Measurements from ENCODE around the gene CHRNA4. TPM values are rescaled to one million over a fixed set of nuclear protein-coding genes. Genes with fewer than 3 reads are reported as not detected.

Gene CHRNA4
- total RNA-seq, 3 donors from 2014 or later (not counting 1 experiment from before 2014, with no cell fraction given), result not detected

- 28% methylated on average over 38 of the region's 38 CpGs for WGBS (ENCODE audit: insufficient coverage)
- Histone ChIP-seq H3K36me3 (ENCODE audit: control insufficient read depth, insufficient read depth, low read length) (no peaks in the 10 kb centered on the region), H3K9me3 (ENCODE audit: control insufficient read depth, insufficient read depth, low read length) (no peaks in the 10 kb centered on the region), H3K4me3 (ENCODE audit: low read length) (no peak overlapping the region), H3K4me1 (ENCODE audit: control insufficient read depth, insufficient read depth, low read length) (no peaks in the 10 kb centered on the region), H3K27ac (ENCODE audit: low read length) (no peak overlapping the region), H3K27me3 (ENCODE audit: control insufficient read depth, insufficient read depth, low read length) (peaks cover 21% of the 10 kb centered on the region)
- no peak overlapping the region for H3K4me3 Mint-ChIP-seq
- H3K36me3 Mint-ChIP-seq, result no peaks in the 10 kb centered on the region
- intact Hi-C loops (cut with micrococcal nuclease), result no loop called here
- no peak overlapping the region for H3K27ac Mint-ChIP-seq
- ATAC-seq, result no peak
- H3K27me3 Mint-ChIP-seq (ENCODE audit: low read depth in 2 of 2), result peaks cover 5 to 9% of the 10 kb centered on the region in 2 donors
- H3K9me3 Mint-ChIP-seq, result no peaks in the 10 kb centered on the region
- no peak for DNase-seq
- TF ChIP-seq CTCF (IDR thresholded peaks at IDR 0.05), result no peak
- no peaks in the 10 kb centered on the region for H3K4me1 Mint-ChIP-seq
Measured at GRCh38 chr20:63359937-63360849, 956 bp downstream of the CHRNA4 start.

GRCh38 chr20:63359164-63359934, 1.8 kb downstream of the CHRNA4 start:
- H3K36me3 ChIP-seq (ENCODE audit: control insufficient read depth, insufficient read depth, low read length), result no peaks in the 10 kb centered on the region
- peaks cover 21% of the 10 kb centered on the region for H3K27me3 ChIP-seq (ENCODE audit: control insufficient read depth, insufficient read depth, low read length)
- no peak overlapping the region for H3K4me3 ChIP-seq (ENCODE audit: low read length)
- H3K27ac ChIP-seq (ENCODE audit: low read length), result no peak overlapping the region
- H3K4me1 ChIP-seq (ENCODE audit: control insufficient read depth, insufficient read depth, low read length), result no peaks in the 10 kb centered on the region
- WGBS (ENCODE audit: insufficient coverage), result 86% methylated on average over 36 of the region's 42 CpGs
- Mint-ChIP-seq H3K36me3 (no peaks in the 10 kb centered on the region), H3K4me1 (no peaks in the 10 kb centered on the region), H3K4me3 (no peak overlapping the region), H3K27me3 (ENCODE audit: low read depth in 2 of 2) (peaks cover 5 to 9% of the 10 kb centered on the region in 2 donors), H3K27ac (no peak overlapping the region), H3K9me3 (no peaks in the 10 kb centered on the region)
- no peaks in the 10 kb centered on the region for H3K9me3 ChIP-seq (ENCODE audit: control insufficient read depth, insufficient read depth, low read length)
- no peak for TF ChIP-seq CTCF (IDR thresholded peaks at IDR 0.05)
- DNase-seq (no peak), ATAC-seq (no peak)
- intact Hi-C loops (cut with micrococcal nuclease), result no loop called here

GRCh38 chr20:63357921-63358905, 2.9 kb downstream of the CHRNA4 start:
- Histone ChIP-seq H3K9me3 (ENCODE audit: control insufficient read depth, insufficient read depth, low read length) (no peaks in the 10 kb centered on the region), H3K27me3 (ENCODE audit: control insufficient read depth, insufficient read depth, low read length) (peaks cover 18% of the 10 kb centered on the region), H3K36me3 (ENCODE audit: control insufficient read depth, insufficient read depth, low read length) (no peaks in the 10 kb centered on the region), H3K4me3 (ENCODE audit: low read length) (no peak overlapping the region), H3K27ac (ENCODE audit: low read length) (no peak overlapping the region), H3K4me1 (ENCODE audit: control insufficient read depth, insufficient read depth, low read length) (no peaks in the 10 kb centered on the region)
- intact Hi-C loops (cut with micrococcal nuclease), result no loop called here
- H3K27me3 Mint-ChIP-seq (ENCODE audit: low read depth in 2 of 2), result peaks cover 5 to 9% of the 10 kb centered on the region in 2 donors
- ATAC-seq, result no peak
- no peak for DNase-seq
- H3K9me3 Mint-ChIP-seq, result no peaks in the 10 kb centered on the region
- TF ChIP-seq CTCF (IDR thresholded peaks at IDR 0.05), result no peak
- WGBS (ENCODE audit: insufficient coverage), result 81% methylated on average over 26 of the region's 26 CpGs
- H3K4me1 Mint-ChIP-seq, result no peaks in the 10 kb centered on the region
- H3K4me3 Mint-ChIP-seq, result no peak overlapping the region
- H3K27ac Mint-ChIP-seq, result no peak overlapping the region
- no peaks in the 10 kb centered on the region for H3K36me3 Mint-ChIP-seq

Measured in natural killer cell (primary cell).